Renal cortex interstitium (tissue), 11 donors: ENCODE results near the gene STAT4. TPM values are rescaled to one million over a fixed set of nuclear protein-coding genes. Genes with fewer than 3 reads are reported as not detected.

Source experiments
- DNase-seq, 11 donors: peaks; one replicate each; pipeline ENCODE4 v3.0.0-alpha.2; 2013; ENCODE audit warnings: low read depth in 9 of 11, low spot score in 4 of 11; ENCODE audit errors: extremely low read depth in 1 of 11
- polyA plus RNA-seq, 3 donors: library from polyadenylated mRNA; unstranded; fragments of 120-200 nt; gene quantifications; one replicate each; pipeline ENCODE4 v1.2.1, GENCODE V29; 2013; ENCODE audit not compliant: insufficient read length in 3 of 3

The STAT4 gene
- polyA plus RNA-seq, 3 donors, result 7.6 to 11.5 (median 10.1) TPM

- DNase-seq, result no peak
These were observed 163.7 kb downstream of the STAT4 start for GRCh38 chr2:190987116-190987515.

- DNase-seq, result no peak
These were observed 164.4 kb downstream of the STAT4 start for GRCh38 chr2:190986221-190986953.

GRCh38 chr2:190984595-190984994 lies 166.2 kb downstream of the STAT4 start:
- DNase-seq, result no peak

GRCh38 chr2:190982262-190983034 lies 168.3 kb downstream of the STAT4 start:
- no peak for DNase-seq

GRCh38 chr2:190981733-190982132 lies 169.1 kb downstream of the STAT4 start:
- DNase-seq, result no peak

GRCh38 chr2:190981333-190981732 lies 169.5 kb downstream of the STAT4 start:
- DNase-seq, result no peak

- peak in 5 of 11 donors; percentile 4 to 36 (median 8) for DNase-seq
These were observed 170.1 kb downstream of the STAT4 start for GRCh38 chr2:190980630-190981209.

- peak; percentile 65 to 87 (median 70) for DNase-seq
These were observed 170.7 kb downstream of the STAT4 start for GRCh38 chr2:190979906-190980629.

Other genes with a start within 250 kb of the STAT4 start
- 100 to 1,000 TPM; 124 to 140 (median 131) TPM for gene STAT1, start 136.8 kb downstream of the STAT4 start, polyA plus RNA-seq
- gene MYO1B, start 94.4 kb upstream of the STAT4 start, polyA plus RNA-seq, result 100 to 1,000 TPM in 2 of 3 donors, 10 to 100 TPM in 1; 92.5 to 123 (median 118) TPM